SK-N-SH (cell line): ENCODE data around the gene USB1. TPM values are rescaled to one million over a fixed set of nuclear protein-coding genes. Genes with fewer than 3 reads are reported as not detected.
A peak's percentile ranks its signal among the peaks of the same experiment; 100 is the strongest.

Source experiments
- CTCF ChIA-PET: fragments of 300-600, 350-600 bp; formaldehyde crosslinking; extraction: SDS; loops from one replicate; lab custom pipeline; 2021; lab: Yijun Ruan, JAX
- POLR2A ChIA-PET: fragments of 350-600 bp; sonication (Branson Sonifier 250); formaldehyde crosslinking; extraction: SDS; loops from one replicate; lab custom pipeline; 2020; ENCODE audit warnings: antibody characterized with exemption, inconsistent platforms; lab: Yijun Ruan, JAX
- DNase-seq: peaks from one replicate; pipeline ENCODE4 v3.0.0; 2012
- H2AFZ ChIP-seq: fragments of 200-600 bp; sonication (generic); 2 replicates; pipeline ENCODE4 v1.8.1; 2016; ENCODE audit warnings: antibody characterized with exemption, mild to moderate bottlenecking, low read depth
- H3F3A ChIP-seq: fragments of 200-600 bp; sonication (generic); replicated peaks from 2 replicates; pipeline ENCODE3; 2016; ENCODE audit warnings: antibody characterized with exemption, mild to moderate bottlenecking; ENCODE audit not compliant: insufficient read depth
- H3K27ac ChIP-seq, 2 experiments: fragments of 200-500 bp in 1 of 2; fragments of 200-600 bp in 1 of 2; sonication (Bioruptor generic) in 1 of 2; sonication (generic), shearing (Covaris generic) in 1 of 2; 2 replicates each; pipeline versions ENCODE4 v1.5.1 to v1.6.1; 2014 to 2016; ENCODE audit warnings: low read depth in 2 of 2, inconsistent platforms in 1 of 2, low read length in 1 of 2, mild to moderate bottlenecking in 1 of 2, mixed read lengths in 1 of 2
- H3K27me3 ChIP-seq: fragments of 200-600 bp; sonication (generic), shearing (Covaris generic); 2 replicates; pipeline ENCODE4 v1.6.1; 2016; ENCODE audit warnings: mixed run types; ENCODE audit not compliant: insufficient read depth
- H3K36me3 ChIP-seq, 2 experiments: fragments of 200-500 bp in 1 of 2; fragments of 200-600 bp in 1 of 2; sonication (Bioruptor generic) in 1 of 2; sonication (generic) in 1 of 2; replicated peaks in 1 of 2; 2 replicates each; pipeline versions ENCODE3 to v1.5.1; 2014 to 2016; ENCODE audit warnings: low read length in 1 of 2, mild to moderate bottlenecking in 1 of 2; ENCODE audit not compliant: insufficient read depth in 2 of 2, control insufficient read depth in 1 of 2
- H3K4me1 ChIP-seq, 2 experiments: fragments of 200-500 bp in 1 of 2; fragments of 200-600 bp in 1 of 2; sonication (Bioruptor generic) in 1 of 2; sonication (generic), shearing (Covaris generic) in 1 of 2; 2 replicates each; pipeline versions ENCODE4 v1.5.1 to v1.6.1; 2014 to 2016; ENCODE audit warnings: low read depth in 1 of 2, low read length in 1 of 2, mixed run types in 1 of 2; ENCODE audit not compliant: insufficient read depth in 2 of 2, control insufficient read depth in 1 of 2
- H3K4me2 ChIP-seq: fragments of 200-600 bp; sonication (generic), shearing (Covaris generic); 2 replicates; pipeline ENCODE4 v1.6.1; 2017; ENCODE audit warnings: mixed run types
- H3K4me3 ChIP-seq, 2 experiments: fragments of 200-500 bp in 1 of 2; fragments of 200-600 bp in 1 of 2; sonication (Bioruptor generic) in 1 of 2; sonication (generic), shearing (Covaris generic) in 1 of 2; 2 replicates each; pipeline versions ENCODE4 v1.5.1 to v1.8.1; 2014 to 2016; ENCODE audit warnings: low read depth in 2 of 2, inconsistent platforms in 1 of 2, low read length in 1 of 2, mild to moderate bottlenecking in 1 of 2, mixed read lengths in 1 of 2, moderate library complexity in 1 of 2
- H3K79me2 ChIP-seq: fragments of 200-600 bp; sonication (generic); 2 replicates; pipeline ENCODE4 v1.8.1; 2017; ENCODE audit warnings: mild to moderate bottlenecking; ENCODE audit not compliant: insufficient read depth
- H3K9ac ChIP-seq: fragments of 200-600 bp; sonication (generic); 2 replicates; pipeline ENCODE4 v1.6.1; 2017; ENCODE audit warnings: mixed run types
- H3K9me2 ChIP-seq: fragments of 200-600 bp; sonication (generic); 2 replicates; pipeline ENCODE4 v1.6.1; 2017; ENCODE audit warnings: mixed run types
- H3K9me3 ChIP-seq: fragments of 200-600 bp; sonication (generic); 2 replicates; pipeline ENCODE4 v1.6.1; 2017; ENCODE audit warnings: mixed run types, mild to moderate bottlenecking, moderate library complexity
- H4K20me1 ChIP-seq: fragments of 200-600 bp; sonication (generic); 2 replicates; pipeline ENCODE4 v1.6.1; 2017; ENCODE audit warnings: mild to moderate bottlenecking, mixed run types; ENCODE audit not compliant: insufficient read depth
- CHD2 ChIP-seq: fragments of 150-350 bp; IDR thresholded peaks from 2 replicates; pipeline ENCODE4 v1.6.1; 2018; ENCODE audit warnings: low read length; ENCODE audit not compliant: partially characterized antibody
- ELF1 ChIP-seq: IDR thresholded peaks from 2 replicates; pipeline ENCODE4 v1.4.0; 2012
- EZH2phosphoT487 ChIP-seq: fragments of 200-600 bp; sonication (generic); IDR thresholded peaks from 2 replicates; pipeline ENCODE4 v1.6.1; 2017; ENCODE audit warnings: low read depth, mixed run types, mild to moderate bottlenecking, antibody characterized with exemption, moderate library complexity, borderline replicate concordance
- FOSL2 ChIP-seq: IDR thresholded peaks from 2 replicates; pipeline ENCODE4 v1.4.0; 2012; ENCODE audit warnings: low read depth, mild to moderate bottlenecking, moderate library complexity, borderline replicate concordance
- FOXM1 ChIP-seq: IDR thresholded peaks from 2 replicates; pipeline ENCODE4 v1.4.0; 2012; ENCODE audit warnings: low read depth, mild to moderate bottlenecking
- JUND ChIP-seq: IDR thresholded peaks from 2 replicates; pipeline ENCODE4 v1.4.0; 2012
- MAX ChIP-seq: IDR thresholded peaks from 2 replicates; pipeline ENCODE4 v1.4.0; 2012; ENCODE audit warnings: low read depth
- MEF2A ChIP-seq: IDR thresholded peaks from 2 replicates; pipeline ENCODE4 v1.4.0; 2012; ENCODE audit warnings: low read depth, borderline replicate concordance
- NFIC ChIP-seq: IDR thresholded peaks from 2 replicates; pipeline ENCODE4 v1.4.0; 2012; ENCODE audit warnings: borderline replicate concordance
- NRF1 ChIP-seq: IDR thresholded peaks from 2 replicates; pipeline ENCODE4 v1.6.1; 2012; ENCODE audit warnings: low read depth, mild to moderate bottlenecking, low read length
- POLR2AphosphoS5 ChIP-seq: IDR thresholded peaks from 2 replicates; pipeline ENCODE4 v1.6.1; 2012; ENCODE audit warnings: low read depth, low read length
- RAD21 ChIP-seq: IDR thresholded peaks from 2 replicates; pipeline ENCODE4 v1.6.1; 2012; ENCODE audit warnings: mild to moderate bottlenecking, low read length
- RCOR1 ChIP-seq: fragments of 150-350 bp; IDR thresholded peaks from 2 replicates; pipeline ENCODE4 v1.6.1; 2017; ENCODE audit warnings: antibody characterized with exemption, low read length
- RXRA ChIP-seq: IDR thresholded peaks from 2 replicates; pipeline ENCODE4 v1.4.0; 2012; ENCODE audit warnings: low read depth, mild to moderate bottlenecking, borderline replicate concordance
- SIN3A ChIP-seq: IDR thresholded peaks from 2 replicates; pipeline ENCODE4 v1.6.1; 2012; ENCODE audit warnings: low read depth, mild to moderate bottlenecking, low read length, moderate library complexity, borderline replicate concordance
- TAF1 ChIP-seq: IDR thresholded peaks from 2 replicates; pipeline ENCODE4 v1.6.1; 2012; ENCODE audit warnings: low read depth, mild to moderate bottlenecking, low read length, moderate library complexity, borderline replicate concordance
- TCF12 ChIP-seq: IDR thresholded peaks from 2 replicates; pipeline ENCODE4 v1.4.0; 2012
- YY1 ChIP-seq: IDR thresholded peaks from 2 replicates; pipeline ENCODE4 v1.4.0; 2012; ENCODE audit warnings: low read depth, mild to moderate bottlenecking
- WGBS: methylation state at CpG from one replicate; pipeline ENCODE4 v1.1.6; 2017; ENCODE audit warnings: low lambda C conversion rate; 5-methylcytosine and 5-hydroxymethylcytosine counted together
- polyA plus RNA-seq, 3 experiments: library from polyadenylated mRNA; depleted of rRNA; stranded (reverse); fragments of >200 nt; gene quantifications; 2 replicates each; pipeline ENCODE4 v1.2.3, GENCODE V29; 2012

Gene USB1
- polyA plus RNA-seq, 1 of the 3 experiments (the other 2 are of a cell fraction): 94.1 TPM

GRCh38 chr16:58002416-58002800 is 1.2 kb downstream of the USB1 start:
- WGBS: 87% methylated on average over 9 of the region's 9 CpGs
- Histone ChIP-seq H3K4me1 (peaks cover 0 to 18% of the 10 kb centered on the region in 2 experiments; a peak in 2 of 4 replicates), H3K79me2 (peaks cover 39% of the 10 kb centered on the region), H3K27ac (no peak overlapping the region), H4K20me1 (0 out of 2 replicates have a peak, but pooled peaks cover 6% of the 10 kb centered on the region), H3F3A (peaks cover 4% of the 10 kb centered on the region), H3K9me2 (no peaks in the 10 kb centered on the region), H3K36me3 (peaks cover 7 to 20% of the 10 kb centered on the region in 2 experiments), H2AFZ (no peak overlapping the region), H3K4me2 (peak overlapping the region; percentile 100), H3K27me3 (no peaks in the 10 kb centered on the region), H3K9me3 (no peaks in the 10 kb centered on the region), H3K9ac (no peak overlapping the region), H3K4me3 (no peak overlapping the region)
- POLR2A ChIA-PET: interaction anchor here (1.0 kb wide), 1 partner anchor 127 kb away, joined by 4 read pairs; the partner anchor contains the start of gene CFAP20
- CTCF ChIA-PET: interaction anchor here (0.8 to 6.2 kb wide), 8 partner anchors 11 to 485 kb away, joined by 3 to 71 read pairs (median 6); partner anchors contain the start of gene CFAP20
- TF ChIP-seq RCOR1 (no peak), TCF12 (no peak), NFIC (no peak), ELF1 (no peak), CHD2 (no peak), POLR2AphosphoS5 (no peak), RAD21 (no peak), TAF1 (no peak), EZH2phosphoT487 (no peak), MEF2A (no peak), NRF1 (no peak), SIN3A (no peak), MAX (no peak), RXRA (no peak), JUND (no peak), FOSL2 (no peak), FOXM1 (no peak)
- DNase-seq: no peak

GRCh38 chr16:58002936-58003335 is 1.7 kb downstream of the USB1 start:
- ChIA-PET POLR2A (interaction anchor here (1.0 kb wide), 1 partner anchor 126 kb away, joined by 4 read pairs; the partner anchor contains the start of gene CFAP20), CTCF (interaction anchor here (0.8 to 6.2 kb wide), 4 partner anchors 103 to 126 kb away, joined by 3 to 71 read pairs (median 12); partner anchors contain the start of gene CFAP20)
- 95% methylated on average over 5 of the region's 5 CpGs for WGBS
- no peak overlapping the region for H3K4me2 ChIP-seq
- peaks cover 4% of the 10 kb centered on the region for H3F3A ChIP-seq
- H3K4me3 ChIP-seq: no peak overlapping the region
- no peak overlapping the region for H2AFZ ChIP-seq
- H3K36me3 ChIP-seq: peaks cover 2 to 21% of the 10 kb centered on the region in 2 experiments
- H4K20me1 ChIP-seq: 0 out of 2 replicates have a peak, but pooled peaks cover 6% of the 10 kb centered on the region
- no peaks in the 10 kb centered on the region for H3K9me3 ChIP-seq
- no peak overlapping the region for H3K27ac ChIP-seq
- TF ChIP-seq YY1: no peak
- TF ChIP-seq, all 33 proteins: peak for 0
- H3K27me3 ChIP-seq: no peaks in the 10 kb centered on the region
- no peaks in the 10 kb centered on the region for H3K9me2 ChIP-seq
- DNase-seq: no peak
- H3K79me2 ChIP-seq: peaks cover 45% of the 10 kb centered on the region
- H3K9ac ChIP-seq: no peak overlapping the region
- H3K4me1 ChIP-seq: peaks cover 0 to 18% of the 10 kb centered on the region in 2 experiments; a peak in 2 of 4 replicates
